Brain pericyte (primary cell): ENCODE data around the gene LIN37.
"Not testable (repeated sequence)": the region's sequence is repeated elsewhere in the genome, so short reads cannot be mapped to it uniquely, and the experiment has no call there.

ENCODE experiments used
- DNase-seq: peaks from one replicate; pipeline ENCODE4 v3.0.0-alpha.2; 2012; ENCODE audit warnings: low read depth, low spot score

The LIN37 gene

GRCh38 chr19:35789195-35789977, 41.0 kb downstream of the LIN37 start:
- DNase-seq = no peak

DNA sequence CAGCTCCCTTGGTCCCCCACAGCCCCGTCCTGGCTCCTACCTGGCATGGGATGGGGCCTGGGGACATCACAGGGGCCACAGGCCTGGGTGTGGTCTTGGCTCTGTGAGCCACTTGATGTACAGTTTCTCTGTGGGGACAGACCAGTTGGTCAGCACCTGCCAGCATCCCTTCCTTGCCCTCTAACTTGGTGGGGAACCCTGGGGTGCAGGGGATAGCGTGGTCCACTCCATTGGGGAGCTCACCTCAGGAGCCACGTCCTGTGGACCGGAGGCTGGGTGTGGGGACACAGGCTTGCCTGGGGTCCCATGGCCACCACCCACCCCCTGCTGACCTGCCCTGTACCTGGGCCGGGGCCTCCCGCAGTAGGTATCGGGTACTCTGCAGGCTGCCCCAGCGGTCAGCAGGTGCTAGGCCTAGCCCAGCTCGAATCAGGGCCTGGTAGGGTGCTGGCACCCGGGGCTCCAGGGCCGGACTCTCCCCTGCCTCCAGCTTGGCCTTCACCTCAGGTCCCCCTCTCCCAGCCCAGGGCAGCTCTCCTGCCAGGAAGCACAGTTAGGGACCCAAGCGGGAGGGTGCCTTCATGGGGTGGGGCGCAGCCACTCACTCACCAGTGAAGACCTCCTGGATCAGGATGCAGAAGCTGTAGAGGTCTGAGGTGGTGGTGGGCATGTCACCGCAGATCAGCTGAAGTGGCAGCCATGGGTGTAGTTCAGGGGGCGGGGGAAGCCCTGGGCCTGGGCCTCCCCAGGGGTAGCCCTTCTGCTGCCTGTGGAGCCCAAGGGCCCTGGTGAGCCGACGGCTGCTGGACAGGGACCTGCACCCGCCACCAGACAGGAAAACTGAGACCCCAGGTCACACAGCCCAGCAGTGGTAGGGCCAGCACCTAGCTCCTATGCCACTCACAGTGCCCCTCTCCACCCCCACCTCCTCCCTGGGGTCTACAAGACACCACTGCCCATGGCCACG, 41.9 kb downstream of the LIN37 start:
- no peak for DNase-seq

GRCh38 chr19:35790981-35791813, 42.8 kb downstream of the LIN37 start:
- DNase-seq = no peak

- no peak for DNase-seq
Measured at GRCh38 chr19:35791814-35792279, 43.5 kb downstream of the LIN37 start.

DNA sequence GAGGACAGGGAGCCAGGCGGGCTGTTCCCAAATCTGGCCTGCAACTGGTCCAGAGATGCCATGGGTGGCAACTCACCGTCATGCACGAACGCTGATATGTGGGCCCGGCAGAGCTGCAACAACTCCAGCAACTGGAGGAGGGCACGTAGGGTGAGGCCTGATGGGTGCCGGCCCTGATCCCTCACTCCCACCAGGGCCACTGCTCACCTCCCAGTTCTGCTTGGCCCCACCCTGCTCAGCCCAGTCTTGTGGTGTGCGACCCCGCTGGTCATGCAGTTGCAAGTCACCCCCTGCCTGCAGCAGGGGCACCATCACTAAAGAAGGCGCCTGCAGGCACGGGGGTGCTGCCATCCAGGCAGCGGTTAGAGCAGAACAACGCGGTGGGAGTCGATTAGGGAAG, 43.9 kb downstream of the LIN37 start:
- no peak for DNase-seq

DNA sequence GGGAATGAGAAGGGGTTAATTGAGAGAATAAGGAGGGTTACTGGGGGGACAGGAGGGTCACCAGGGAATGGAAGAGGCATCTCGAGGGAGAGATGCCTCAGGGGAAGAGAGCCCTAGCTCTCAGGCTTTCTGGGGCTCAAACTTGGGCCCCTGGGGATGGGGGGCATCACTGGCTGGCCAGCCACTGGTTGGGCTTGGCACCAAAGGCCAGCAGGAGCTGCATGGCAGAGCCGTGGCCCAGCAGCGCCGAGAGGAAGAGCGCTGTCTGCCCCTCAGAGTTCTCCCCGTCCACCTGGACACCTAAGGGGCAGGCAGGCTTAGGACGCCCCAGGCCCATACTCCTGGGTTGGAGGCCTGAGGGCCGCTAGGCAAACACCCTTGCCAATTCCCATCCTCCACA, 44.5 kb downstream of the LIN37 start:
- no peak for DNase-seq

- DNase-seq = no peak
Measured at GRCh38 chr19:35793381-35794165, 45.2 kb downstream of the LIN37 start.

- DNase-seq = not testable (repeated sequence)
Measured at GRCh38 chr19:35795564-35795963, 47.2 kb downstream of the LIN37 start.

DNA sequence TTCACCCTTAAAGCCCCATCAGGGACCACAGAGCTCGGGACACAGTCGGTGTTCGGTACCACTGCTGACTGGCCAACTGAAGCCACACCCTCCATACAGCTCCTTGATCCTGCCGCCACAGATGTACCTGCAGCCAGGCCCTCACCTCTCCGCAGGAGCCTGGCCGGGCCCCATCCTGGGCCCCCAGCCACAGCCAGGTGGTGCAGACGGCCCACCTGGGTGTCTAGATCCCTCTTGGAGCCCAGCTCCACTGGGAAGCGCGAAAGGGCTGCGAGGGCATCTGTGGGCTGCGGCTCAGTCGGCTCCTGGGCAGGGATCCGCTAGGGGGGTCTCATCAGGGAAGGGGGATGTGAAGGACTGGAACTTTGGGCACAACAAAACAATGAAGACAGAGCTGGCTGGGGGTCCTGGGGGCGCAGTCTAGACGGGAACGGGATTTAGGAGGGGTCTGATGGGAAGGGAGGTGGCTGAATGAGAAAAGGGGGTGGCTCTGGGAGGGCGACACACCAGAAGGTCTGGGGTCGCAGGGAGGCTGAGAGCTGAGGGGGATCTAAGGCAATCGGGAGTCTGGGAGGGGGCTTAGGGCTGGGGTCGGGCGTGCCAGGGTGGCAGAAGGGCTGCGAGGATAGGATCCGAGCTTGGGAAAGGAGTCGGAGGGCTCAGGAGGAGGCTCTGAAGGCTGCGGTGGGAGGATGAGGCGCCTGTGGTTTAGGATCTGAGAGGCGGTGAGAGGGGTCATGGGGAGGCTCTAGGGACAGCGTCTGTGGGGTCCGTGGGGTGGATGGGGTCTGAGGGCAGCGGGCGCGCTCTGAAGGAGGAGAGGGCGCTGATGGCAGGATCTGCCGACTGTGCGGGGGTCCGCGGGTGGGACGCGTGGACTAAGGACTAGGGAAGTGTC, 48.5 kb downstream of the LIN37 start:
- no peak for DNase-seq

DNA sequence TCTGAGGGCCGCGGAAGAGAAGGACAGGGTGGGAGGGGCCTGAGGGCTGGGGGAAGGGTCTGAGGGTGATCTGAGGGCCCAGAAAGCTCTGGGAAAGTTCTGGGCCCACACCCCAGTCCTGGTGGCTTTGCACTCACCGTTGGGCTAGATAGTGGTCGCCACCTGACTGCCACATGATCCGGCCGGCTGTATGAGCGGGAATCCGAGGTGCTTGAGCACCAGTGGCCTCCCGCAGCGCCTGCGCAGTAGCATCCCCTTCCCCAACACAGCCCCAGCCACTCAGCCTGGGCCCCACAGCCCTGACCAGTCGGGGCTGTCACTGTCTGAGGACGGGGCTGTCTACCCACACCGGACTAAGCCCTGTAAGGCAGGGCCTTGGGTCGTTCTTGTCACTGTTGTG, 49.3 kb downstream of the LIN37 start:
- DNase-seq = no peak

- no peak for DNase-seq
Measured at GRCh38 chr19:35801828-35802227, 53.5 kb downstream of the LIN37 start.
